Panc1 (cell line): ENCODE results near the gene CCDC127.
"Not testable (repeated sequence)": the region's sequence is repeated elsewhere in the genome, so short reads cannot be mapped to it uniquely, and the experiment has no call there.

Experiments
- CTCF ChIP-seq: fragments of 450-650 bp; IDR thresholded peaks from 2 replicates; pipeline ENCODE4 v1.5.1; 2017; ENCODE audit warnings: mild to moderate bottlenecking
- POLR2AphosphoS5 ChIP-seq: IDR thresholded peaks from 2 replicates; pipeline ENCODE4 v1.6.1; 2012; ENCODE audit warnings: mild to moderate bottlenecking, low read depth, low read length, moderate library complexity
- REST ChIP-seq, 2 experiments: IDR thresholded peaks; 2 replicates each; pipeline ENCODE4 v1.6.1; 2011 to 2012; ENCODE audit warnings: low read depth in 2 of 2, control low read depth in 1 of 2, low read length in 1 of 2, mild to moderate bottlenecking in 1 of 2, moderate library complexity in 1 of 2; ENCODE audit not compliant: insufficient read depth in 1 of 2
- SIN3A ChIP-seq: IDR thresholded peaks from 2 replicates; pipeline ENCODE4 v1.6.1; 2012; ENCODE audit warnings: low read depth, mild to moderate bottlenecking, low read length, moderate library complexity, borderline replicate concordance; ENCODE audit not compliant: insufficient read depth
- TCF7L2 ChIP-seq: IDR thresholded peaks from 2 replicates; pipeline ENCODE4 v1.6.1; 2011; ENCODE audit warnings: mild to moderate bottlenecking, low read depth, low read length, inconsistent platforms

GRCh38 chr5:240550-240949 lies 22.6 kb upstream of the CCDC127 start:
- TF ChIP-seq CTCF; SIN3A; POLR2AphosphoS5; REST (IDR thresholded peaks at IDR 0.05; ENCODE audit: insufficient read depth in 1 of 2, low read depth in 2 of 2, low read length in 1 of 2); TCF7L2: not testable (repeated sequence)
